ENCODE measurements around the gene TMC1. TPM values are rescaled to one million over a fixed set of nuclear protein-coding genes. Genes with fewer than 3 reads are reported as not detected.

The TMC1 gene
- total RNA-seq, 1 experiment from 2014 or later, result not detected

- TF ChIP-seq, protein P1, sequence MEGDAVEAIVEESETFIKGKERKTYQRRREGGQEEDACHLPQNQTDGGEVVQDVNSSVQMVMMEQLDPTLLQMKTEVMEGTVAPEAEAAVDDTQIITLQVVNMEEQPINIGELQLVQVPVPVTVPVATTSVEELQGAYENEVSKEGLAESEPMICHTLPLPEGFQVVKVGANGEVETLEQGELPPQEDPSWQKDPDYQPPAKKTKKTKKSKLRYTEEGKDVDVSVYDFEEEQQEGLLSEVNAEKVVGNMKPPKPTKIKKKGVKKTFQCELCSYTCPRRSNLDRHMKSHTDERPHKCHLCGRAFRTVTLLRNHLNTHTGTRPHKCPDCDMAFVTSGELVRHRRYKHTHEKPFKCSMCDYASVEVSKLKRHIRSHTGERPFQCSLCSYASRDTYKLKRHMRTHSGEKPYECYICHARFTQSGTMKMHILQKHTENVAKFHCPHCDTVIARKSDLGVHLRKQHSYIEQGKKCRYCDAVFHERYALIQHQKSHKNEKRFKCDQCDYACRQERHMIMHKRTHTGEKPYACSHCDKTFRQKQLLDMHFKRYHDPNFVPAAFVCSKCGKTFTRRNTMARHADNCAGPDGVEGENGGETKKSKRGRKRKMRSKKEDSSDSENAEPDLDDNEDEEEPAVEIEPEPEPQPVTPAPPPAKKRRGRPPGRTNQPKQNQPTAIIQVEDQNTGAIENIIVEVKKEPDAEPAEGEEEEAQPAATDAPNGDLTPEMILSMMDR (IDR thresholded peaks at IDR 0.05; ENCODE audit: unreplicated experiment), result no peak
- Mint-ChIP-seq H3K4me1 (ENCODE audit: insufficient read depth, unreplicated experiment) (no peaks in the 10 kb centered on the region), H3K27me3 (ENCODE audit: insufficient read depth, unreplicated experiment) (peaks cover 15% of the 10 kb centered on the region), H3K4me3 (ENCODE audit: unreplicated experiment) (no peak overlapping the region), H3K9me3 (ENCODE audit: unreplicated experiment) (no peaks in the 10 kb centered on the region), H3K27ac (ENCODE audit: low read depth, unreplicated experiment) (no peak overlapping the region), H3K36me3 (ENCODE audit: insufficient read depth, unreplicated experiment) (no peaks in the 10 kb centered on the region)
- BruUV-seq (replicated peaks), result no TSS peak
- no peak for DNase-seq (ENCODE audit: unreplicated experiment)
- ChIA-PET CTCF (interaction anchor here (0.6 to 1.1 kb wide), 4 partner anchors 68 to 495 kb away, joined by 3 to 4 read pairs (median 3); no protein-coding TSS in a partner anchor), POLR2A (no interaction called here)
- intact Hi-C loops (cut with micrococcal nuclease), result no loop called here
These were observed 254.2 kb downstream of the TMC1 start for GRCh38 chr9:72775570-72775969.

DNA sequence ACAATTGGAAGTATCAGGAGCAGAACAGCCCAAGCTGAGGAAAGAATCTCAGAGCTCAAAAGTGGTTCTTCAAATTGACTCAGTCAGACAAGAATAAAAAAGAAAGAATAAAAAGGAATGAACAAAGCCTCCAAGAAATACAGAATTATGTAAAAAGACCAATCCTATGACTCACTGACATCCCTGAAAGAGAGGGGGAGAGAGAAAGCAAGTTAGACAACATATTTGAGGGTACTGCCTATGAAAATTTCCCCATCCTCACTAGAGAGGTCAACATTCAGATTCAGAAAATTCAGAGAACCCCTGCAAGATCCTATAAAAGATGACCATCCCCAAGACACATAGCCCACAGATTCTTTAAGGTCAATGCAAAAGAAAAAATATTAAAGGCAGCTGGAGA lies 258.2 kb downstream of the TMC1 start:
- no peak for DNase-seq (ENCODE audit: unreplicated experiment)
- BruUV-seq (replicated peaks), result no TSS peak
- Mint-ChIP-seq H3K36me3 (ENCODE audit: insufficient read depth, unreplicated experiment) (no peaks in the 10 kb centered on the region), H3K27ac (ENCODE audit: low read depth, unreplicated experiment) (no peak overlapping the region), H3K4me3 (ENCODE audit: unreplicated experiment) (no peak overlapping the region), H3K27me3 (ENCODE audit: insufficient read depth, unreplicated experiment) (peaks cover 29% of the 10 kb centered on the region), H3K4me1 (ENCODE audit: insufficient read depth, unreplicated experiment) (no peaks in the 10 kb centered on the region), H3K9me3 (ENCODE audit: unreplicated experiment) (no peaks in the 10 kb centered on the region)
- TF ChIP-seq, protein P1 (IDR thresholded peaks at IDR 0.05; ENCODE audit: unreplicated experiment), result no peak
- intact Hi-C loops (cut with micrococcal nuclease), result no loop called here
- CTCF ChIA-PET, result interaction anchor here (0.7 to 1.5 kb wide), 2 partner anchors 14 to 741 kb away, joined by 3 to 4 read pairs; no protein-coding TSS in a partner anchor
- POLR2A ChIA-PET, result interaction anchor here (0.6 kb wide), 1 partner anchor 520 kb away, joined by 3 read pairs; no protein-coding TSS in a partner anchor

- H3K4me1 Mint-ChIP-seq (ENCODE audit: insufficient read depth, unreplicated experiment), result peaks cover 9% of the 10 kb centered on the region
- TF ChIP-seq, protein P1 (IDR thresholded peaks at IDR 0.05; ENCODE audit: unreplicated experiment), result no peak
- no peaks in the 10 kb centered on the region for H3K9me3 Mint-ChIP-seq (ENCODE audit: unreplicated experiment)
- no peak overlapping the region for H3K4me3 Mint-ChIP-seq (ENCODE audit: unreplicated experiment)
- H3K36me3 Mint-ChIP-seq (ENCODE audit: insufficient read depth, unreplicated experiment), result no peaks in the 10 kb centered on the region
- H3K27me3 Mint-ChIP-seq (ENCODE audit: insufficient read depth, unreplicated experiment), result no peaks in the 10 kb centered on the region
- intact Hi-C loops (cut with micrococcal nuclease), result no loop called here
- no TSS peak for BruUV-seq (replicated peaks)
- POLR2A ChIA-PET, result no interaction called here
- CTCF ChIA-PET, result interaction anchor here (0.5 to 1.1 kb wide), 3 partner anchors 20 to 163 kb away, joined by 3 to 4 read pairs (median 3); no protein-coding TSS in a partner anchor
- no peak for DNase-seq (ENCODE audit: unreplicated experiment)
- H3K27ac Mint-ChIP-seq (ENCODE audit: low read depth, unreplicated experiment), result no peak overlapping the region
These were observed 265.5 kb downstream of the TMC1 start for GRCh38 chr9:72786948-72787347.

DNA sequence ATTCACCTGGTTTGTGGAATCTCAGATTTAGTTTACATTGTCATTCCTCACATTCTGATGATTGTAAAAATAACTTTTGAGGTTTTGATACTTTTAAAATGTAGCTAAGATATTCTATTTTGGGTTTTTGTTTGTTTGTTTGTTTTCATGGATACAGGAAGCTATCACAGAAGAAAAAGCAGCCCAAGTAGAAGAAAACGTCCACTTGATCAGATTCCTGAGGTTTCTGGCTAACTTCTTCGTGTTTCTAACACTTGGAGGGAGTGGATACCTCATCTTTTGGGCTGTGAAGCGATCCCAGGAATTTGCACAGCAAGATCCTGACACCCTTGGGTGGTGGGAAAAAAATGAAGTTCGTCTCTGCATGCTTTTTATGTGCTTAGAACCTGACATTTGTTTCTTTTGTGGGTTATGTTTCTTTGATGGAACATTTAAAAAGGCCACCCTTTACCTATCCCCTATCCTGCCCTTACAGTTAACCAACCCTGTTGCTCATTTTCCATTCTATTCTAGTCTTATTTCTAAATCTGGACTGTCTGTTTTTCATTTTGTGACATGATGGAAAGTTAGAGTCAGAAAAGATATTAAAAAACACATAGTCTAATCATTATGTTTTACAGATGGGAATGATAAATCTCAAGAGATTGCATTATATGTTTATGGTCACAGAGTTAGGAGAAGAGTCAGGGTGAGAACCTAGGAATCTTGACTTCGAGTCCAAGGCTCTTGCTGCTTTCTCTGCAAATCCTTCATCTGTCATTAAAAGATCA lies 267.7 kb downstream of the TMC1 start:
- intact Hi-C loops (cut with micrococcal nuclease), result no loop called here
- ChIA-PET CTCF (no interaction called here), POLR2A (no interaction called here)
- Mint-ChIP-seq H3K27me3 (ENCODE audit: insufficient read depth, unreplicated experiment) (no peaks in the 10 kb centered on the region), H3K27ac (ENCODE audit: low read depth, unreplicated experiment) (no peak overlapping the region), H3K4me3 (ENCODE audit: unreplicated experiment) (no peak overlapping the region), H3K4me1 (ENCODE audit: insufficient read depth, unreplicated experiment) (peaks cover 9% of the 10 kb centered on the region), H3K9me3 (ENCODE audit: unreplicated experiment) (no peaks in the 10 kb centered on the region), H3K36me3 (ENCODE audit: insufficient read depth, unreplicated experiment) (no peaks in the 10 kb centered on the region)
- TF ChIP-seq, protein P1 (IDR thresholded peaks at IDR 0.05; ENCODE audit: unreplicated experiment), result no peak
- BruUV-seq (replicated peaks), result no TSS peak
- no peak for DNase-seq (ENCODE audit: unreplicated experiment)
